Measurements from ENCODE around the gene ARFGEF2. TPM values are rescaled to one million over a fixed set of nuclear protein-coding genes. Genes with fewer than 3 reads are reported as not detected.

ARFGEF2 gene
- total RNA-seq, 1 donor from 2014 or later, result 38.9 TPM

GRCh38 chr20:48938670-48939069 lies 17.2 kb downstream of the ARFGEF2 start:
- TF ChIP-seq CTCF (IDR thresholded peaks at IDR 0.05; ENCODE audit: insufficient read depth, low read length, poor library complexity, severe bottlenecking), result no peak
- no peak for DNase-seq (ENCODE audit: low read depth)

GRCh38 chr20:48940170-48940569 lies 18.7 kb downstream of the ARFGEF2 start:
- no peak overlapping the region for H3K4me3 ChIP-seq (ENCODE audit: low read depth, low read length)
- no peak for TF ChIP-seq CTCF (IDR thresholded peaks at IDR 0.05; ENCODE audit: insufficient read depth, low read length, poor library complexity, severe bottlenecking)
- peaks cover 3% of the 10 kb centered on the region for H3K36me3 ChIP-seq (ENCODE audit: control insufficient read depth, insufficient read depth, low read length)
- H3K27me3 ChIP-seq (ENCODE audit: control insufficient read depth, insufficient read depth, low read length), result no peaks in the 10 kb centered on the region
- DNase-seq (ENCODE audit: low read depth), result no peak

More at GRCh38 chr20:48938670-48939069, 17.2 kb downstream of the ARFGEF2 start:
- Histone ChIP-seq H3K4me3 (ENCODE audit: low read depth, low read length) (no peak overlapping the region), H3K36me3 (ENCODE audit: control insufficient read depth, insufficient read depth, low read length) (peaks cover 3% of the 10 kb centered on the region), H3K27me3 (ENCODE audit: control insufficient read depth, insufficient read depth, low read length) (no peaks in the 10 kb centered on the region)

- Histone ChIP-seq H3K36me3 (ENCODE audit: control insufficient read depth, insufficient read depth, low read length) (peaks cover 3% of the 10 kb centered on the region), H3K27me3 (ENCODE audit: control insufficient read depth, insufficient read depth, low read length) (no peaks in the 10 kb centered on the region), H3K4me3 (ENCODE audit: low read depth, low read length) (no peak overlapping the region)
- DNase-seq (ENCODE audit: low read depth), result no peak
- no peak for TF ChIP-seq CTCF (IDR thresholded peaks at IDR 0.05; ENCODE audit: insufficient read depth, low read length, poor library complexity, severe bottlenecking)
These were observed 20.0 kb downstream of the ARFGEF2 start for GRCh38 chr20:48941467-48941866.

GRCh38 chr20:48942730-48943129 lies 21.2 kb downstream of the ARFGEF2 start:
- H3K36me3 ChIP-seq (ENCODE audit: control insufficient read depth, insufficient read depth, low read length), result peaks cover 3% of the 10 kb centered on the region
- TF ChIP-seq CTCF (IDR thresholded peaks at IDR 0.05; ENCODE audit: insufficient read depth, low read length, poor library complexity, severe bottlenecking), result no peak
- H3K4me3 ChIP-seq (ENCODE audit: low read depth, low read length), result no peak overlapping the region
- no peak for DNase-seq (ENCODE audit: low read depth)
- no peaks in the 10 kb centered on the region for H3K27me3 ChIP-seq (ENCODE audit: control insufficient read depth, insufficient read depth, low read length)

GRCh38 chr20:48944663-48945297 lies 23.3 kb downstream of the ARFGEF2 start:
- no peak for DNase-seq (ENCODE audit: low read depth)
- peaks cover 3% of the 10 kb centered on the region for H3K36me3 ChIP-seq (ENCODE audit: control insufficient read depth, insufficient read depth, low read length)
- H3K27me3 ChIP-seq (ENCODE audit: control insufficient read depth, insufficient read depth, low read length), result no peaks in the 10 kb centered on the region
- TF ChIP-seq CTCF (IDR thresholded peaks at IDR 0.05; ENCODE audit: insufficient read depth, low read length, poor library complexity, severe bottlenecking), result no peak
- no peak overlapping the region for H3K4me3 ChIP-seq (ENCODE audit: low read depth, low read length)
